MG63 (cell line): ENCODE data around the gene SYNM. TPM values are rescaled to one million over a fixed set of nuclear protein-coding genes. Genes with fewer than 3 reads are reported as not detected.

Source experiments
- DNase-seq: peaks from one replicate; pipeline ENCODE4 v3.0.0-alpha.2; 2020
- H3K27me3 ChIP-seq: fragments of 250-450 bp; sonication (Bioruptor Pico); 2 replicates; pipeline ENCODE4 v1.5.1; 2020; ENCODE audit warnings: mild to moderate bottlenecking, moderate library complexity
- H3K36me3 ChIP-seq: fragments of 250-450 bp; sonication (Bioruptor Pico); 2 replicates; pipeline ENCODE4 v1.5.1; 2020; ENCODE audit warnings: mild to moderate bottlenecking, moderate library complexity
- H3K4me3 ChIP-seq: fragments of 250-450 bp; sonication (Bioruptor Pico); 2 replicates; pipeline ENCODE4 v1.5.1; 2020; ENCODE audit warnings: mild to moderate bottlenecking, moderate library complexity
- H3K9me3 ChIP-seq: fragments of 250-450 bp; sonication (Bioruptor Pico); 2 replicates; pipeline ENCODE4 v1.5.1; 2020; ENCODE audit warnings: mild to moderate bottlenecking, moderate library complexity
- total RNA-seq: library from RNA; depleted of rRNA; stranded (reverse); fragments of >200 nt; shearing (Covaris generic); gene quantifications from 2 replicates; pipeline ENCODE4 v1.2.3, GENCODE V29; 2014; ENCODE audit warnings: low replicate concordance

Gene SYNM
- total RNA-seq, 1 experiment from 2014 or later: 2.5 TPM

GRCh38 chr15:99142562-99142961 lies 37.7 kb downstream of the SYNM start:
- no peak for DNase-seq
- Histone ChIP-seq H3K9me3 (no peaks in the 10 kb centered on the region), H3K4me3 (no peak overlapping the region), H3K27me3 (no peaks in the 10 kb centered on the region), H3K36me3 (peaks cover 3% of the 10 kb centered on the region; the same call in 1 of the 2 replicates)

- DNase-seq: no peak
- Histone ChIP-seq H3K9me3 (no peaks in the 10 kb centered on the region), H3K4me3 (no peak overlapping the region), H3K36me3 (peaks cover 8% of the 10 kb centered on the region; the same call in 1 of the 2 replicates), H3K27me3 (no peaks in the 10 kb centered on the region)
Measured at GRCh38 chr15:99143242-99143641, 38.4 kb downstream of the SYNM start.

- Histone ChIP-seq H3K36me3 (peaks cover 8% of the 10 kb centered on the region; the same call in 1 of the 2 replicates), H3K9me3 (no peaks in the 10 kb centered on the region), H3K4me3 (no peak overlapping the region), H3K27me3 (no peaks in the 10 kb centered on the region)
- DNase-seq: peak; percentile 41
Measured at GRCh38 chr15:99143655-99144610, 39.1 kb downstream of the SYNM start.

- no peak for DNase-seq
- Histone ChIP-seq H3K9me3 (no peaks in the 10 kb centered on the region), H3K4me3 (no peak overlapping the region), H3K36me3 (peaks cover 8% of the 10 kb centered on the region; the same call in 1 of the 2 replicates), H3K27me3 (no peaks in the 10 kb centered on the region)
Measured at GRCh38 chr15:99145005-99145404, 40.1 kb downstream of the SYNM start.

GRCh38 chr15:99145778-99146177 lies 40.9 kb downstream of the SYNM start:
- Histone ChIP-seq H3K27me3 (no peaks in the 10 kb centered on the region), H3K36me3 (peaks cover 8% of the 10 kb centered on the region; the same call in 1 of the 2 replicates), H3K4me3 (no peak overlapping the region), H3K9me3 (no peaks in the 10 kb centered on the region)
- no peak for DNase-seq

- Histone ChIP-seq H3K9me3 (no peaks in the 10 kb centered on the region), H3K36me3 (peaks cover 8% of the 10 kb centered on the region), H3K27me3 (no peaks in the 10 kb centered on the region), H3K4me3 (no peak overlapping the region)
- DNase-seq: no peak
Measured at GRCh38 chr15:99146661-99147060, 41.8 kb downstream of the SYNM start.

- H3K9me3 ChIP-seq: no peaks in the 10 kb centered on the region
- no peak overlapping the region for H3K4me3 ChIP-seq
- H3K27me3 ChIP-seq: no peaks in the 10 kb centered on the region
- H3K36me3 ChIP-seq: peaks cover 18% of the 10 kb centered on the region
- no peak for DNase-seq
Measured at GRCh38 chr15:99148851-99149276, 44.0 kb downstream of the SYNM start.

GRCh38 chr15:99149366-99149765 lies 44.5 kb downstream of the SYNM start:
- Histone ChIP-seq H3K27me3 (no peaks in the 10 kb centered on the region), H3K36me3 (peaks cover 18% of the 10 kb centered on the region), H3K9me3 (no peaks in the 10 kb centered on the region), H3K4me3 (no peak overlapping the region)
- DNase-seq: no peak

- H3K36me3 ChIP-seq: peaks cover 29% of the 10 kb centered on the region
- peaks cover 5% of the 10 kb centered on the region for H3K9me3 ChIP-seq
- no peak overlapping the region for H3K4me3 ChIP-seq
- H3K27me3 ChIP-seq: no peaks in the 10 kb centered on the region
- DNase-seq: no peak
Measured at GRCh38 chr15:99151156-99151555, 46.3 kb downstream of the SYNM start.

GRCh38 chr15:99153026-99153535 lies 48.2 kb downstream of the SYNM start:
- H3K4me3 ChIP-seq: no peak overlapping the region
- H3K9me3 ChIP-seq: peaks cover 5% of the 10 kb centered on the region
- DNase-seq: no peak

GRCh38 chr15:99154271-99154670 lies 49.4 kb downstream of the SYNM start:
- H3K36me3 ChIP-seq: peaks cover 38% of the 10 kb centered on the region
- no peaks in the 10 kb centered on the region for H3K27me3 ChIP-seq
- peak; percentile 79 for DNase-seq
- H3K9me3 ChIP-seq: peaks cover 5% of the 10 kb centered on the region
- H3K4me3 ChIP-seq: no peak overlapping the region

More at GRCh38 chr15:99153026-99153535, 48.2 kb downstream of the SYNM start:
- H3K36me3 ChIP-seq: peaks cover 32% of the 10 kb centered on the region
- H3K27me3 ChIP-seq: no peaks in the 10 kb centered on the region

GRCh38 chr15:99155961-99156443 lies 51.1 kb downstream of the SYNM start:
- H3K4me3 ChIP-seq: no peak overlapping the region
- H3K27me3 ChIP-seq: no peaks in the 10 kb centered on the region
- H3K36me3 ChIP-seq: peaks cover 40% of the 10 kb centered on the region
- H3K9me3 ChIP-seq: peaks cover 5% of the 10 kb centered on the region
- DNase-seq: no peak

GRCh38 chr15:99157456-99157855 lies 52.6 kb downstream of the SYNM start:
- no peak overlapping the region for H3K4me3 ChIP-seq
- DNase-seq: no peak

GRCh38 chr15:99158626-99159412 lies 53.9 kb downstream of the SYNM start:
- H3K9me3 ChIP-seq: peaks cover 5% of the 10 kb centered on the region
- H3K27me3 ChIP-seq: no peaks in the 10 kb centered on the region
- H3K4me3 ChIP-seq: no peak overlapping the region
- peaks cover 30% of the 10 kb centered on the region for H3K36me3 ChIP-seq
- no peak for DNase-seq

More at GRCh38 chr15:99157456-99157855, 52.6 kb downstream of the SYNM start:
- Histone ChIP-seq H3K36me3 (peaks cover 39% of the 10 kb centered on the region), H3K9me3 (peaks cover 5% of the 10 kb centered on the region), H3K27me3 (no peaks in the 10 kb centered on the region)

- H3K9me3 ChIP-seq: no peaks in the 10 kb centered on the region
- H3K27me3 ChIP-seq: no peaks in the 10 kb centered on the region
- no peak for DNase-seq
- peaks cover 11% of the 10 kb centered on the region for H3K36me3 ChIP-seq
- H3K4me3 ChIP-seq: no peak overlapping the region
Measured at GRCh38 chr15:99163271-99164062, 58.6 kb downstream of the SYNM start.

GRCh38 chr15:99164119-99164518 lies 59.2 kb downstream of the SYNM start:
- H3K4me3 ChIP-seq: no peak overlapping the region
- no peak for DNase-seq
- H3K9me3 ChIP-seq: no peaks in the 10 kb centered on the region
- H3K36me3 ChIP-seq: peaks cover 6% of the 10 kb centered on the region
- no peaks in the 10 kb centered on the region for H3K27me3 ChIP-seq
